Keratinocyte (primary cell): Measurements from ENCODE around the gene LRIG2. TPM values are rescaled to one million over a fixed set of nuclear protein-coding genes. Genes with fewer than 3 reads are reported as not detected.
A peak's percentile ranks its signal among the peaks of the same experiment; 100 is the strongest.
"Not testable (repeated sequence)": the region's sequence is repeated elsewhere in the genome, so short reads cannot be mapped to it uniquely, and the experiment has no call there.

Experiments used
- DNase-seq: peaks from one replicate; pipeline ENCODE4 v3.0.0-alpha.2; 2011; ENCODE audit warnings: low read depth, missing footprints, low spot score
- FAIRE-seq: peaks from 2 replicates; lab custom pipeline; 2011; peaks lifted over from hg19 to GRCh38; lab: Jason Lieb, UNC
- H2AFZ ChIP-seq: 2 replicates; pipeline ENCODE4 v1.6.0; 2012; ENCODE audit warnings: low read length, control low read depth, inconsistent platforms; ENCODE audit not compliant: control insufficient read depth
- H3K27ac ChIP-seq: 2 replicates; pipeline ENCODE4 v1.5.1; 2011; ENCODE audit warnings: low read length; ENCODE audit not compliant: control insufficient read depth, insufficient read depth
- H3K27me3 ChIP-seq: 3 replicates; pipeline ENCODE4 v1.6.0; 2011; ENCODE audit warnings: low read length; ENCODE audit not compliant: control insufficient read depth, insufficient read depth; ENCODE audit errors: extremely low read depth
- H3K36me3 ChIP-seq, 2 experiments: 2 replicates in 1 of 2; 3 replicates in 1 of 2; pipeline ENCODE4 v1.5.1; 2011; ENCODE audit warnings: low read length in 2 of 2, mild to moderate bottlenecking in 1 of 2; ENCODE audit not compliant: control insufficient read depth in 2 of 2, insufficient read depth in 2 of 2; ENCODE audit errors: extremely low read depth in 1 of 2
- H3K4me1 ChIP-seq: 3 replicates; pipeline ENCODE4 v1.5.1; 2011; ENCODE audit warnings: low read length; ENCODE audit not compliant: control insufficient read depth, insufficient read depth; ENCODE audit errors: extremely low read depth
- H3K4me2 ChIP-seq: 3 replicates; pipeline ENCODE4 v1.6.0; 2011; ENCODE audit warnings: low read depth, low read length; ENCODE audit not compliant: control insufficient read depth, insufficient read depth; ENCODE audit errors: extremely low read depth
- H3K4me3 ChIP-seq, 3 experiments: fragments of 200-600 bp in 1 of 3; sonication (generic) in 1 of 3; 2 replicates in 2 of 3; 3 replicates in 1 of 3; pipeline ENCODE4 v1.5.1; 2011 to 2016; ENCODE audit warnings: low read length in 3 of 3, mild to moderate bottlenecking in 3 of 3, control low read depth in 2 of 3, inconsistent platforms in 1 of 3, low read depth in 1 of 3, mixed read lengths in 1 of 3, mixed run types in 1 of 3, moderate library complexity in 1 of 3; ENCODE audit not compliant: control insufficient read depth in 2 of 3, insufficient read depth in 2 of 3; ENCODE audit errors: extremely low read depth in 1 of 3
- H3K79me2 ChIP-seq: 2 replicates; pipeline ENCODE4 v1.6.0; 2012; ENCODE audit warnings: low read length; ENCODE audit not compliant: control insufficient read depth, insufficient read depth
- H3K9ac ChIP-seq: 3 replicates; pipeline ENCODE4 v1.6.0; 2011; ENCODE audit warnings: low read length; ENCODE audit not compliant: control insufficient read depth, insufficient read depth; ENCODE audit errors: extremely low read depth
- H3K9me1 ChIP-seq: 3 replicates; pipeline ENCODE4 v1.6.0; 2011; ENCODE audit warnings: low read length; ENCODE audit not compliant: control insufficient read depth, insufficient read depth; ENCODE audit errors: extremely low read depth
- H3K9me3 ChIP-seq: 2 replicates; pipeline ENCODE4 v1.5.1; 2012; ENCODE audit warnings: low read depth, low read length; ENCODE audit not compliant: control insufficient read depth
- H4K20me1 ChIP-seq: 3 replicates; pipeline ENCODE4 v1.6.0; 2011; ENCODE audit warnings: low read length; ENCODE audit not compliant: control insufficient read depth, insufficient read depth; ENCODE audit errors: extremely low read depth
- CTCF ChIP-seq, 3 experiments: IDR thresholded peaks in 1 of 3; conservative IDR thresholded peaks in 1 of 3; optimal IDR thresholded peaks in 1 of 3; 2 replicates in 2 of 3; 3 replicates in 1 of 3; pipeline versions ENCODE3 to v1.5.1; 2011; ENCODE audit warnings: low read length in 3 of 3, mild to moderate bottlenecking in 3 of 3, moderate library complexity in 2 of 3, control low read depth in 1 of 3, inconsistent platforms in 1 of 3; ENCODE audit not compliant: insufficient read depth in 2 of 3; ENCODE audit errors: extremely low read depth in 1 of 3
- EZH2 ChIP-seq: IDR thresholded peaks from one replicate; pipeline ENCODE4 v1.6.1; 2012; ENCODE audit warnings: inconsistent platforms, mild to moderate bottlenecking, low read length, moderate library complexity
- dilution Hi-C: fragments of 300-500 bp; cut with MboI; formaldehyde crosslinking; loops from one replicate; pipeline ENCODE4 v1.7.0; 2020; ENCODE audit warnings: low sequenced_read_pairs; ENCODE audit not compliant: extremely low pct_ligation_motif_present
- polyA plus RNA-seq, 5 experiments: library from polyadenylated mRNA; depleted of rRNA in 3 of 5; stranded (reverse) in 3 of 5; stranded (forward) in 1 of 5; unstranded in 1 of 5; fragments of >200 nt; gene quantifications; 1 replicate in 1 of 5; 2 replicates in 3 of 5; 3 replicates in 1 of 5; pipeline versions ENCODE4 v1.2.1 to v1.2.3, GENCODE V29; 2011 to 2012; ENCODE audit warnings: missing spikeins in 2 of 5, low read depth in 1 of 5, low replicate concordance in 1 of 5

The LRIG2 gene
- polyA plus RNA-seq, 1 donor (not counting 4 experiments of a cell fraction or from before 2014, with no cell fraction given): 12.5 TPM

- Histone ChIP-seq H3K27me3 (no peaks in the 10 kb centered on the region), H3K9me1 (no peaks in the 10 kb centered on the region), H3K27ac (no peak overlapping the region), H3K36me3 (no peaks in the 10 kb centered on the region), H3K9me3 (no peaks in the 10 kb centered on the region), H3K79me2 (no peaks in the 10 kb centered on the region), H2AFZ (no peak overlapping the region), H3K4me2 (peak overlapping the region; percentile 16), H4K20me1 (no peaks in the 10 kb centered on the region), H3K4me3 (no peak overlapping the region), H3K4me1 (peaks cover 4% of the 10 kb centered on the region), H3K9ac (no peak overlapping the region)
- FAIRE-seq (no peak), DNase-seq (peak; percentile 38)
- dilution Hi-C loops: no loop called here
- TF ChIP-seq CTCF (optimal IDR thresholded peaks at IDR 0.05 in 1 of 3, IDR thresholded peaks at IDR 0.05 in 1 of 3, conservative IDR thresholded peaks at IDR 0.05 in 1 of 3; ENCODE audit: extremely low read depth in 1 of 3, insufficient read depth in 2 of 3, low read length in 3 of 3): no peak
- no peak for TF ChIP-seq EZH2
Observed at GRCh38 chr1:113153116-113153803, 80.3 kb downstream of the LRIG2 start.

DNA sequence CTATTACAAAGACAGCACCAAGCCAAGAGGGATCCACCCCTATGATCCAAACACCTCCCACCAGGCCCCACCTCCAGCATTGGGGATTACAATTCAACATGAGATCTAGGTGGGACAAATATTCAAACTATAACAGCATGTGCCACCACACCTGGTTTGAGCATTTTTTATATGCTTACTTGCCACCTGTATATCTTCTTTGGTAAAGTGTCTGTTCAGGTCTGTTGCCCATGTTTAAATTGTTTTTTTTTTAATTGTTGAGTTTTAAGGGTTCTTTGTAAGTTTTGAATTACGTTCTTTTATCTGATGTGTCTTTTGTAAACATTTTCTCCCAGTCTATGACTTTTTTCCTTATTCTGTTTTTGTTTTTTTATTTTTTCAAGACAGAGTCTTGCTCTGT, 83.4 kb downstream of the LRIG2 start:
- Histone ChIP-seq H3K9me3 (no peaks in the 10 kb centered on the region), H3K9me1 (no peaks in the 10 kb centered on the region), H3K4me3 (no peak overlapping the region), H2AFZ (no peak overlapping the region), H3K27ac (no peak overlapping the region), H3K4me2 (no peak overlapping the region), H3K9ac (no peak overlapping the region), H4K20me1 (no peaks in the 10 kb centered on the region), H3K4me1 (peaks cover 4% of the 10 kb centered on the region), H3K27me3 (no peaks in the 10 kb centered on the region), H3K36me3 (no peaks in the 10 kb centered on the region), H3K79me2 (no peaks in the 10 kb centered on the region)
- FAIRE-seq (no peak), DNase-seq (no peak)
- dilution Hi-C loops: no loop called here
- TF ChIP-seq CTCF (optimal IDR thresholded peaks at IDR 0.05 in 1 of 3, IDR thresholded peaks at IDR 0.05 in 1 of 3, conservative IDR thresholded peaks at IDR 0.05 in 1 of 3; ENCODE audit: extremely low read depth in 1 of 3, insufficient read depth in 2 of 3, low read length in 3 of 3) (no peak), EZH2 (no peak)

- H3K9me1 ChIP-seq, H4K20me1 ChIP-seq, dilution Hi-C loops, H3K4me2 ChIP-seq, H3K36me3 ChIP-seq, H3K27me3 ChIP-seq, H2AFZ ChIP-seq, H3K9me3 ChIP-seq, H3K79me2 ChIP-seq, H3K4me3 ChIP-seq, FAIRE-seq, H3K9ac ChIP-seq, H3K27ac ChIP-seq, DNase-seq, H3K4me1 ChIP-seq: not testable (repeated sequence)
Observed at GRCh38 chr1:113158743-113159142, 85.7 kb downstream of the LRIG2 start.
